GM18907 (cell line): ENCODE measurements around the gene SASH3.

Source experiments
- ATAC-seq: cut with Tn5 transposase; IDR thresholded peaks from one replicate; pipeline ENCODE4 v1.9.1; 2021; ENCODE audit warnings: mild to moderate bottlenecking, moderate library complexity; ENCODE audit not compliant: unreplicated experiment

SASH3 gene

DNA sequence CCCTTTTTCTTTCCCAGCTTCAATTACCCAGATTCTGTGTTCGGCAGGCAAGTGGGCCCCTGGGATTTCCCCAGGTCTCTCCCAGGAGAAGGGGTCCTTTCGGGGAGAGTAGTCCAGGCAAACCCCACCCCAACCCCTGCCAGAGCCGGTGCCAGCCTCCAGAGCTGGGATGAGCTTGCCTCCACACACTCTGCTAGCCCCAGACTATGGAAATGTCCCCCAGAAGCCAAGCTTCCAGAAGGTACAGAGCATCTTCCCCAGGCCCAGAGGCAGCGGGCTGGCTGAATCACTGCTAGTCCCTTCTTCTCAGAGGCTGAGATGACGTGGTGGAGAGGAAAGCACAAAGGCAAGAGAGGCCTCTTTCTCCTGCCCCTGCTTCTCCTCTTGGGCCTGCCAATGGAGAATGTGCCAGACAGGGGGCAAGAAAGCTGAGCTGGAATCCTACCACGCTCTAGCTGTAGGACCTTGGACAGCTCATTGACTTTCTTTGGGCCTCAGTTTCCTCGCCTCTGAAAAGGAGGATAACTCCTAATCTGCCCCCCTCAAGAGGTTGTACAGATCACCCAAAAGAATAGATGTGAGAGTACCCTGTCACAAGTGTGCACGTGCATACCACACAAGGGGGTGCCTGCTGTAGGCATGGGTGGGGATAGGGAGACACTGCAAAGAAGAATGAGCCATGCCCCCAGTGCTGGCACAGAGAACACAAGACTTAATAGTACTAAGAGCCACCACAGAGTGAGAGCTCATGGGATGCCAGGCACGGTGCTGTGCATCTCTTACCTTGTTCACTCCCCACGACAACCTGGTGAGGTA is 2.1 kb downstream of the SASH3 start:
- peak; percentile 0 for ATAC-seq

DNA sequence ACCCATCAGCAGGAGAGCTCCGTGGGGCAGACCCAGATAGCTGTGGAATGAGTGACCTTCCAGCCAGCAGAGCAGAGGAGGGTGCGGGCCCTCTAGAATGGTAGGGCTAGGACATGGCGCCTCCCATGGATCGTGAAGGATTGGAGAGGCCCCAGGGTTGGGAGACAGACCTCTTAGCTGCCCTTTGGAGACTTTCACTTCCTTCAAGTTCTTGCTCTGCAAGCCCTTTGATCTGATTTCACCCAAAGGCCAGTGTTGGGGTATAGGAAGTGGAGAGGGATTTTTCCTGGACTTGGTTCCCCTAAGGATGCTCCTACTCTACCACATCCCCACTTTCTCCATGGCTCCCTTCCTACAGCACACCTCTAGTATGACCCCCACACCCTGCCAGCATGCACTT is 3.0 kb downstream of the SASH3 start:
- ATAC-seq = no peak

DNA sequence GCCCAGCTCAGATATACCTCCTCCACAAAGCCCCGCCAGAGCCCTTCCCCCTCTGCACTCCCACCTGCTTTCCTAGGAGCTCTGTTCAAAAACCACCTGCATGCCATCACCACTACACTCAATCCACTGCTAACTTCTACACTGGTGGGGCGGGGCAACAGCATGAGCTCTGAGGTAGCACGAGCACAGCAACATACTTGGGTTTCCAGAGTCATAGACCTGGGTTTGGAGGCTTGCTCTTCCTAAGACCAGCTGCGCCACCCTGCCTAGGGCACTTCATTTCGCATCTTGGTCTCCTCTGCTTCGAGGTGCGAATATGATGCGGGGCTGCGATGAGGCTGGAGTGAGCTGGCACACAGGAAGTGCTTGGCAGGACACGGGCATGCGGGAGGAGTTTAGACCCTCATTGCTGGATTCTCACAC is 3.6 kb downstream of the SASH3 start:
- ATAC-seq = no peak

DNA sequence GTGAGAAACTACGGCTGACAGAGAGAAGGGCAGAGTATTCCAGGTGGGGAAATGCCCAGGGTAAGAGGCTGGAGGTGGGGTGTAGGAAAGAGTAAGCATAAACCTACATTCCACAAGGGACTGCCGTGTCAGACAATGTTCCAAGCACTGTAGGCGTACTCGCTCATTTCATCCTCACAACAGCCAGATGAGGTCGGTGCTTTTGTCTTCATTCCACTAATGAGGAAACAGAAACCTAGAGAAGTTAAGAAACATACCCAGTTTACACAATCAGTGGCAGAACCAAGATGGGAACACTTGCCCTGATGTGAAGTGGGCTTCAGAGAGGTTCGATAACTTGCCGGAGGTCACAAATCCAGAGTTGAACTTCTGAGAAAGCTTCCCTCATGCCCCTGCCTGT is 4.6 kb downstream of the SASH3 start:
- no peak for ATAC-seq

DNA sequence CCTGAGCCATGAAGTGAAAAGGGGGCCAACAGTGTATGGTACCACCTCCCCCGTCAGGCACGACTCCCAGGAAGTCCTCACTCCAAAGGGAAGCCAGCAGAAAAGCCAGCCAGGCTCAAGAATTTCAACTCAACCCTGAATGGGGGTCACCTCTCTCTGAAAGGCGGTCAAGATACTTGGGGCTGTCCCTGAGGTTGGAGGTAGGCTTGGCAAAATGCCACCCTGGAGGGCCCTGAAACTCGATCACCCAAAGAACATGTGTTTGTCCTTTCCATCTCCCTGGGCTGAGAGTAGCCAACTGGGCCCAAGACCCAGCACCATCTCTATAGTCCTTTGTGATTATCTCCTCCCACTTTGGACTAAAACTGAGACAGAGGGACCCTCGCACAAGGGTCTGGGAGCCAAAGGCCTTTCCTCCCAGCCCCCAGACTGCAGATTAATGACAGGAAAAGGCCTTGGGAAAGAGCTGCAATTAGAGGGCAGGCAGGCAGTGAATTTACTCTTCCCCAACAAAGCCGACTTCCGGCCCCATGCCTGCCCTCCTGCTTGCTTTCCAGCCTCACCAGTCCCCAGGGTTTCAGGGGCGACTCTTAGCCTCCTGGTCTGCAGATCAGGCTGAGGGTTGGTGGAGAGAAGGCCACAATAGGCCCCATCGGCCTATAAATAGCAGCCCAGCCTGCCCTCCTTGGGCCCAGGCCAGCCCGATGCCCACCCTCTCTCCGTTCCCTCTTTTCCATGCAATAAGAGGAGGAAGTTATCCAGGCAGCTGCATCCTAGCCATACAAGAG is 5.6 kb downstream of the SASH3 start:
- no peak for ATAC-seq

DNA sequence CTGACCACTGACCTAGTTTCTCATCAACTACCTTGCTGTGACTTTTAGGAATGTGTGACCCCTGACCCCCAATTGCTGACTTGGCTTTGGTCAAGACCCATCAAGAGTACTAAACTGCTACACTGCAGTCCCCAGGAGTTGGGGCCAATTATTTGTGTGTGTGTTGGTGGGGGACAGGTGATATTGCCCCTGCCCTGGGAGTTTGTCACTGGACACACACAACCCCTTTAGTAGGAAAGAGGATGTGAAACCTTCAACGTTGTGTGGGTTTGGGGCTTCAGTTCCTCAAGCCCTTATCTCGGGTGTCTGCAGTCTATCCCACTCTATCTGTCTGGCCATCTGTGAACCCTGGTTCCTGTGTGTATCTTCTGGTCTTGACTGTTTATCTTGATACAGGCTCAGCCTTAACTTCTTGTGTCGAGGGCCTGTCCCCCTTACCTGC is 6.5 kb downstream of the SASH3 start:
- ATAC-seq = peak; percentile 81

DNA sequence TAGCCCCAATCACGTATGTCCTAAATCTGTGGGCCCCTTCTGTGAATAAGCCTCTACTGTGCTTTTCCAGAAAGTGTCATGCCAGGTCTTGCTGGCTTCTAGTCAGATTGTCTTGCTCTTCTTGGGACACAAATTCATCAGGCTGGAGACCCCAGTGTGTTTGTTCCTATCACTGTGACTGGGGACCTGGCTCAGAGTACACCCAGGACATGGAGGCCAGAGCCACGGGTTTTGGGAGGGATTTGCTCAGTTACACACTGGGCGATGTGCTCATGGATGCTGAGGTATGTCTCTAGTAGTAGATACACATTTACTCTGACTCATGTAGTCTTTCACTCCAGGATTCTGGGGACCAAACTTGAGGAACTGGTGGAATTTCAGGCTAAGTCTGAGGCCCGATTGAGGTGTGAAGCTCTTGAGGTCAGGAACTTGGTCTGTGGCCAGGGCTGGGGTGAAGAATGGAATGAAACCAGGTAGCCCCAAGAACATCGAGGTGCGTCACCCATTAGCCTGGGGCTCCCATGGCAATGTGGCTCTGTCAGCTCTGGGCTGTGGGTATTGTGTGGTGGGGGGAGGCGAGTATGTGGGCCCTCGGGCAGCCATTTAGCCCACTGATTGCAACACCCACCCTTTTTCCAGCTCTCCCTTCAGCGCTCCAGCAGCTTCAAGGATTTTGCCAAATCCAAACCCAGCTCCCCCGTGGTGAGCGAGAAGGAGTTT is 7.7 kb downstream of the SASH3 start:
- no peak for ATAC-seq

DNA sequence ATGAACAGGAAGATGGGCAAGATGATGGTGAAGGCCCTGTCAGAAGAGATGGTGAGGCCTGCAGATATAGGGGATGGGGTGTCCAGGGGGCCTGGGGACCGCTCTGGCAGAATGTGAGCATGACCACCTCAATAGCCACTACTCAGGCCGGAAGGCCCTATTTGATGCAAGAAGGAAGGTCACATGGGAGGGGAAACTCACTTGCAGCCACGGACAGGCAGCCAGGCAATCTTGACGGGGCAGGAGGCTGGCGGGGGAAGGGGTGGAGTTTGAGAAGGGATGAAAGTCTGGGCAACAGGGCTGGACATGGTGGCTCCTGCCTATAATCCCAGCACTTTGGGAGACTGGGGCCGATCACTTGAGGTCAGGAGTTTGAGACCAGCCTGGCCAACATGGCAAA is 8.8 kb downstream of the SASH3 start:
- ATAC-seq = no peak

DNA sequence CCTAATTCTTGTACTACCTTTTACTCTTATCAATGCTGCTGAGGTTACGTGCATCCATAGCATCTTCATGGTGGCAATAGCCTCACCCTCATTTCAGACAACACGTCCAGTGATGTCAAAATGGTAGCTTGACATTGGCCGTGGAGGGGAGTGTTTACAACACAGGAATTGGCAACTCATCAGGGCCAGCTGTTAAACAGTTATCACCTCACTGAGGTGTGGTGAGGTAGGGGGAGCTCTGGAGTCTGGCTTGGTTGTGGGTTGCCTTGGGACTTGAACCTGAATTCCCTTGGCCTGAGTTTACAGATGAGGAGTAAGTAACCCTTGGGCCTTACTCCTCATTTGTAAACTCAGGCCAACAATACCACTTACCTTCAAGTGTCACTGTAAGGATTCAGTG is 10.4 kb downstream of the SASH3 start:
- ATAC-seq = no peak

DNA sequence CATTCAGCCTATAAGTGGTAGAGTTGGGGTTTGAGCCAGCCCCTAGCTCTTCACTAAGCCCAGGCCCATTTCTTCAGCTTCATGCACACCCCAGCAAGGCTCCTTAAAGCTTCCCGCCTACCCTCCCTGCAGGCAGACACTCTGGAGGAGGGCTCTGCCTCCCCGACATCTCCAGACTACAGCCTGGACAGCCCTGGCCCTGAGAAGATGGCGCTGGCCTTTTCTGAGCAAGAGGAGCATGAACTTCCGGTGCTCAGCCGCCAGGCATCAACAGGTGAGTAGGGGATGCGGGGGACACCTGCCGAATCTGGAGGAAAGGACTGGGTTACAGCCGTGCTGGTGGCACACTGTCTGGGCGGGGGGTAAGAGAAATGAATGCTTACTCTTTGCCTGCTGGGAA is 11.1 kb downstream of the SASH3 start:
- no peak for ATAC-seq

DNA sequence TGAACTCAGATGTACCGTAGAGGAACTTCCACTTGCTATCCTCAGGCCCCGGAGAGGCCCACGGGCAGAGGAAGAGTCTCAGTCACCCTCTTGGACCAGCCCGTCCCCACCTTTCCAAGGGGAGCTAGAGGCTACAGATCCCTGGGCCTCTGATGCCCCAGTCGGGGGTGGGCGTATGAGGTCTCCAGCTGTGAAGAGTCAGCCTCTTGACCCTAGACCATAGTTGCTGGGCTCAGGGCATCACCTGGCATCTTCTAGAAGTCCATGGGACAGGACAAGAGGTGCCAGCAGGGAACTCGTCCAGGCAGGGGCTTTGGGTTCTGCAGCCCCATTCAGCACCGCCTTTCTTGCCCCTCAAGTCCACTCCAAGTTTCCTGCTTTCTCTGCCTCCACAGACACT is 11.6 kb downstream of the SASH3 start:
- no peak for ATAC-seq

DNA sequence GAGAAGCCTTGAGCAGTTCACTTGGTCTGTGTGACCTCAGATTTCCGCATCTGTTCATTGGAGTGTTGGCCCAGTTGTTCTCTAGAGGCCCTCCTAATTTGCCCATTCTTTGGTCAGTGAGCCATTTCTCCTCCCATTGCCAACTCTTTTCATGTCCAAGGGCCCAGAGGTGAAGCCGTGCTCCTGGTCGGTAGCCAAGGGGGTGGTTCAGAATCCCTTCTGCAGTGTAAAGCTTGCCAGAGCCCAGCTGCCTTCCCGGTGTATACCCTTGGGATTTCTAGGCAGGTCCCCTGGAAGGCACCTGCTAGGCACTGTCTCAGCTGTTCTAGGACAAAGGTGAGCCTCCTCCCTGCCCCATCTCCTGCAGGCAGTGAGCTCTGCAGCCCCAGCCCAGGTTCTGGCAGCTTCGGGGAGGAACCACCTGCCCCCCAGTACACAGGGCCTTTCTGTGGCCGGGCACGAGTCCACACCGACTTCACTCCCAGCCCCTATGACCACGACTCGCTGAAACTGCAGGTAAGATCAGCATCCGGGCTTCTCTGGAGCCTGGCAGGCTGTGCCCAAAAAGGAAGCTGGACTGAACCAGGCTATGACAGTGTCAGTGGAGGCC is 12.3 kb downstream of the SASH3 start:
- ATAC-seq = no peak

DNA sequence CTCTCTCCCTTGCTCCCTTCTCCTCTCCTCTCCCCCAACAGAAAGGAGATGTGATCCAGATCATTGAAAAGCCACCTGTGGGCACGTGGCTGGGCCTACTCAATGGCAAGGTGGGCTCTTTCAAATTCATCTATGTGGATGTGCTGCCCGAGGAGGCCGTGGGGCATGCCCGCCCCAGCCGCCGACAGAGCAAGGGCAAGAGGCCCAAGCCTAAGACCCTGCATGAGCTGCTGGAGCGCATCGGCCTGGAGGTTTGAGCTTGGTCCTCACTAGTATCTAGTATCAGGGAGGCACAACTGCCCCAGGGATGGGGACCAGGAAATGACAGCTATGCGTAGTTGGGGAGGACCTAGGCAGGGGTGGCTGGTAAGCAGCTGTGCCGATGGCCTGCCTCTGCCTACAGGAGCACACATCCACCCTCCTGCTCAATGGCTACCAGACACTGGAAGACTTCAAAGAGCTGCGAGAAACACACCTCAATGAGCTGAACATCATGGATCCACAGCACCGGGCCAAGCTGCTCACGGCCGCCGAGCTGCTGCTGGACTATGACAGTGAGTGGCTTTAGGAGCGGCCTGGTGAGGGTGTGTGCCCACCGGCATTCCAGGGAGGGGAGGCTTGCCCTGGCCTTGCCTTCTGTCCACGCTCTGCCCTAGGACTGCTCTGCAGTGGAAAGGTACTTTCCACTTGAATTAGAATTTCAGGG is 13.0 kb downstream of the SASH3 start:
- no peak for ATAC-seq

DNA sequence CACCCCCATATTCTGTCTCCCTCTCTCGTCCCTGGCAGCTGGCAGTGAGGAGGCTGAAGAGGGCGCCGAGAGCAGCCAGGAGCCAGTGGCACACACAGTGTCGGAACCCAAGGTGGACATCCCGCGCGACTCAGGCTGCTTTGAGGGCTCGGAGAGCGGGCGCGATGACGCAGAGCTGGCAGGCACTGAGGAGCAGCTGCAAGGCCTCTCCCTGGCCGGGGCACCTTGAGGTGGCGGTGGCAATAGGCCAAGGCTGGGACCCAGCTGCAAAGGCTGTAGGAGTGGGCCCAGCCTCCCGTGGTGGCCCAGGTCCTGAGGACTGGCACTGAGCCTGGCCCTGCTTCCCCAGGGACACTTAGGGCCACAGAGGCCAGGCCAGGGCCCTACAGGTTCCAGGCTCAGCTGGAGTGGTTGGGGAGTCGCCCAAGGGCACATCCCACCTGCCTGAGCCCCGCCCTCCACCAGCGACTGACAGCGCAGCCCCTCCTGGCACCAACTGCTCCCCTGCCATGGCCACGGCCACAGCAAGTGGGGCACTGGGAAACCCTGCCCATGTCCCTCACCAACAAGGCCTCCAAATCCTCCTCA is 13.9 kb downstream of the SASH3 start:
- ATAC-seq = no peak

DNA sequence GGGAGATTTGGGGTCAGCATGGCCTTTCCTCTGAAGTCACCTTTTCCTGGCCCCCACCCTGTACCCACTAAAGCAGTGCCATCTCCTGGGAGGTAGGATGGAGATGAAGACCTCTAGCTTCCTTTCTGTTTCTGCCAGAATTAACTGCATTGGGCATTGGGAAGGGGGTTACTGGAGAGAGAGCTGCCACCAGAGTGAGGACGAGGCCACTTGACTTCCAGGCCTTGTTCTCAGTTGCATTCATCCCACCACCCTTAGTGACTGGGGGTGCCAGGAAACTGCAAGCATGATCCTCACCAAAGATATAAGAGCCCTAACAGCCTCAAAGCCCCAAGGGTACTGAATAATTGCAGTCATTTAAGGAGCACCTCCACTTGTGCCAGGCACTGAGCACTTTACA is 15.8 kb downstream of the SASH3 start:
- ATAC-seq = no peak

DNA sequence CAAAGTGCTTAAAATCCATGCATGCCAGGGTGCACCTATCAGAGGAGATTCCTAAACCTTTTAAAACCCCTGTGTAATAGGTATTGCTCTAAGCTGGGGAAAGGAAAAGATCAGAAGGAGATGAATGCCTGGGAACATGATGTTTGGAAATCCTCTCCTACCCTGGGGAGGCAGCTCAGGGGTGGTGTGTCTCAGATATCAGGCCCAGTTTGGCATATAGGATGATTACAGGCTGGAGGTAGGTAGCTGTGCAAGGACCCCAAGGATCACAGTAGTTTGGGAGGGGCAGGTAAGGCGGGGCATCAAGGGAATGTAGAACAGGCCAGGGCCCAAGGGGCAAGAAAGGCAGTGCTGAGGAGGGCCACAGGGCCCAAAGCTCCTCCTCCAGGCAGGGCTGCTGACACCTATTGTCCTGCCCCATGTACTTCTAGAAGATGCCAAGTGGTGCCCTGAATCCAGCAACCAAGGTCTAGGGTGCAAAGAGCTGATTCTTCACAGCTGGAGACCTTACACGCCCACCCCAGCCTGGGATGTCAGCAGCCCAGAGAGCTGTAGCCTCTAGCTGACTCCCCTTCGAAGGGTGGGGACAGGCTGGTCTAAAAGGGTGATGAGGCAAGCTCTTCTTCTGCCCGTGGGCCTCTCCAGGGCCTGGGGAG is 17.6 kb downstream of the SASH3 start:
- no peak for ATAC-seq

DNA sequence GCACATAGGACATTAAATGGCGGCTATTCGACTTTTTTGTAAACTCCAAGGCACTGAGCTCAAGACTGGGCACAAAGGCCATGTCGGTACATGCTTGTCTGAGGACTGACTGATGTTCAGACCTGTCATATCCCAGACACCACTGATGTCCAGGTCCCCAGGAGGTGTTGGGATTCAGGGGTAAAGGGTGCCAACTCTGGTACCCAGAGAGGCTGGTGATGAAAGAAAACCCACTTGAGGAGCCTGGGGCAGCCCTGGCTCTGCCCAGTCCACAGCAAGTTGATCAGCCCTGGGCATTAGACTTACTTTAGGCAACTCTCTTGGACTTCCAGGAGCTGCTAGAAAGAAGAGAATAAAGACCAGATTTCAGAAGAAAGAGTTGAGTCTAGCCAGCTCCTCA is 18.7 kb downstream of the SASH3 start:
- ATAC-seq = no peak

DNA sequence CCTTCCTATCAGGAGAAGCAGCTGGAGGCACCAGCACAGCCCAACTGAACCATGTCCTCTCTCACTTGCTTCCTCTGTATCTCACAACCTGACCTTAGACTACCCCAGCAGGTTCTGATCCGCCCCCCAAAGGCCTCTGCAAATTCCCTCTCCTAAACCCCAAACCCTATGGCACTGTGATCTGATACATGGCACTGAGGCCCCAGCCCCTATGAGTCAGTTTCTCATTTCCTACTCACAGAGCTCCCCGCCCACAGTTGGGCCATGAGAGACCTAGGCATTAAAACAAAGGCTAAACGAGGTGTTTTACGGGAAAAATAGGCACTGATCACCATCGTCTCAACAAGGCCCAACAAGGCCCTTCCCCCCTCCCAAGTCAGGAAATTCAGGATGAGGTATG is 19.1 kb downstream of the SASH3 start:
- ATAC-seq = no peak

DNA sequence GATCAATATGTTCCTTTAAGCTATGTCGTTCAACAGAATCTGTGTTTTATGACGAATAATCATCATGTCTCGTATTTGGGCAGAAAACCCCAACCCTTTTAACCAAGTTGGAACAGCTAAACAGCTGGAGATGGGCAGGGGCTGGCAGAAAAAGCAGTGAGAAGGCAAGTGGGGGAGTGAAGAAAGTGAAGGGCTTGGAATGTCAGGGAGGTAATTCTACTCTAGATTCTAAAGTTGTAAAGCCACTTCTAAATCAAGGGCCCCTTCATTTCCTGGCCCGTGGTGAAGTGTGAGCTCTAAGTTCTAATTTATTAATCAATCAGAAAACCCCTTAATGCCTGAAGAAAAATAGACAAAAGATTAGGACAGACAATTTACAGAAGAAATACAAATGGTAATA is 20.4 kb downstream of the SASH3 start:
- no peak for ATAC-seq

DNA sequence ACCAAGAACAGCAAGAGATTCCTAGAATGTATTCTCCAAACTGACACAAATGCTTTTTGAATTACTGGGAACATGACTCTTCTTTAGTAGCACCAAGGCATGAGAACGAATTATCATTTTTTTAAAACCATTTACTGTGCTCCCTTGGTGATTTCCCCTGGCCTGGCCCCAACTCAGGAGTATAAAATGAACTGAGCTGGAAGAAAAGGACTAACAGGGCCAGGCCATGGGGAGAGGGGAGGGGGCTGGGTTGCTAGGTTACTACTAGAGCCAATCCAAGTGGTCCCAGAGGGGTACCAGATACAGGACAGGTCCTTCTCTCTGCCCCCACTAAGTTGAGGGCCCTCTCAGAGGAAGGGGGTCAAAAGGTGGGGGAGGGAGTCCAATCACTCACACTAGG is 23.1 kb downstream of the SASH3 start:
- no peak for ATAC-seq
